ENCODE results near the gene TOMM40. TPM values are rescaled to one million over a fixed set of nuclear protein-coding genes. Genes with fewer than 3 reads are reported as not detected.
A peak's percentile ranks its signal among the peaks of the same experiment; 100 is the strongest.
"Not testable (repeated sequence)": the region's sequence is repeated elsewhere in the genome, so short reads cannot be mapped to it uniquely, and the experiment has no call there.

The TOMM40 gene
- polyA plus RNA-seq (ENCODE audit: insufficient read length in 4 of 4) = 10 to 100 TPM; 44.7 to 54.6 (median 47.6) TPM

DNA sequence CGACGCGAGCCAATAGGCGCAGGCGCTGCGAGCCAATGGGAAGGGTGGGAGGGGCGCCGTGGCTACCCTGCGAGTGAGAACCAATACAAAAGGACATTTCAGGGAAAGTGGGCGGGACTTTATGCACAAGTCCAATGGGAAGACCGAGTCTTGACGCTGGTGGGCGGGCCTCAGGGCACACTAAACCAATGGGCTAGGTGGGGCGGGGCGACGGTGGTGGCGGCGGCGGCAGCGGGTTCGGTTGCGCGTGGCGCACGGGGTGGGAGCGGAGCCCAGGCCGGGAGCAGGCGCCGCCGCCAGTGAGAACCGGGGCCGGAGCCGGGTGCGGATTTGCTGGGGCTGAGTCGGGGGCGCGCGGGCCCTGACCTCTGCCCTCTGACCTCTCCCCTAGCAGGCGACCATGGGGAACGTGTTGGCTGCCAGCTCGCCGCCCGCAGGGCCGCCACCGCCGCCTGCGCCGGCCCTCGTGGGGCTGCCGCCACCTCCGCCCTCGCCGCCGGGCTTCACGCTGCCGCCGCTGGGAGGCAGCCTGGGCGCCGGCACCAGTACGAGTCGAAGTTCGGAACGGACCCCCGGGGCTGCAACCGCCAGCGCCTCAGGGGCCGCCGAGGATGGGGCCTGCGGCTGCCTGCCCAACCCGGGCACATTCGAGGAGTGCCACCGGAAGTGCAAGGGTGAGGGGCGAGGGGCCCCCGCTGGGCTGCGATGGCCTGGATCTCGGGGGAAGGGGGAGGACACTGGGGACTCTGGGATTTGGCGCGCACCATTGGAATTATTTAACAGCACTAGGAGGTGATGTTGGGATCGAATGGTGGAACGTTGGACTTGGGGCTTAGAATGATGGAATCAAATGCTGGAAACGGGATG lies at the start of gene TOMM40:
TOMM40 (plus strand) TSS at position 239 of the 867 bp plus-strand sequence; CDS start at position 401, 162 bp downstream.
- DNase-seq (ENCODE audit: low read depth in 4 of 4, low spot score in 3 of 4) = peak in 2 of 4 donors; percentile 98 to 100

DNA sequence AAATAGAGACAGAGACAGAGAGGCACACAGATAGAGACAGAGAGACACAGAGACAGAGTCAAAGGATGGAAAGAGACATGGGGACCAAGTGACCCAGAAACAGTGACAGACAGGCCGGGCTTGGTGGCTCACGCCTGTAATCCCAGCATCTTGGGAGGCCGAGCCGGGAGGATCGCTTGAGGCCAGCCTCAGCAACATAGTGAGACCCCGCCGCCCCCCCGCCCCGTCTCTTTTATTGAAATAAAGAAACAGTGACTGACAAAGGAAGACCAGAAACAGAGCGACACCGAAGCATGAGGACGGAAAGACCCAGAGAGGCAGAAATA lies 45.8 kb upstream of the TOMM40 start:
- DNase-seq (ENCODE audit: low read depth in 4 of 4, low spot score in 3 of 4) = no peak

- DNase-seq (ENCODE audit: low read depth in 4 of 4, low spot score in 3 of 4) = peak; percentile 97 to 100 (median 98)
These were observed 45.2 kb upstream of the TOMM40 start, which contains the start of gene NECTIN2 for GRCh38 chr19:44845612-44846454. NECTIN2 (plus strand) TSS chr19:44846297; CDS start chr19:44846526, 229 bp downstream.

- DNase-seq (ENCODE audit: low read depth in 4 of 4, low spot score in 3 of 4) = peak in 3 of 4 donors; percentile 47 to 61 (median 52)
These were observed 44.5 kb upstream of the TOMM40 start for GRCh38 chr19:44846455-44847143.

- DNase-seq (ENCODE audit: low read depth in 4 of 4, low spot score in 3 of 4) = peak; percentile 55 to 66 (median 57)
These were observed 43.7 kb upstream of the TOMM40 start for GRCh38 chr19:44847144-44848035.

DNA sequence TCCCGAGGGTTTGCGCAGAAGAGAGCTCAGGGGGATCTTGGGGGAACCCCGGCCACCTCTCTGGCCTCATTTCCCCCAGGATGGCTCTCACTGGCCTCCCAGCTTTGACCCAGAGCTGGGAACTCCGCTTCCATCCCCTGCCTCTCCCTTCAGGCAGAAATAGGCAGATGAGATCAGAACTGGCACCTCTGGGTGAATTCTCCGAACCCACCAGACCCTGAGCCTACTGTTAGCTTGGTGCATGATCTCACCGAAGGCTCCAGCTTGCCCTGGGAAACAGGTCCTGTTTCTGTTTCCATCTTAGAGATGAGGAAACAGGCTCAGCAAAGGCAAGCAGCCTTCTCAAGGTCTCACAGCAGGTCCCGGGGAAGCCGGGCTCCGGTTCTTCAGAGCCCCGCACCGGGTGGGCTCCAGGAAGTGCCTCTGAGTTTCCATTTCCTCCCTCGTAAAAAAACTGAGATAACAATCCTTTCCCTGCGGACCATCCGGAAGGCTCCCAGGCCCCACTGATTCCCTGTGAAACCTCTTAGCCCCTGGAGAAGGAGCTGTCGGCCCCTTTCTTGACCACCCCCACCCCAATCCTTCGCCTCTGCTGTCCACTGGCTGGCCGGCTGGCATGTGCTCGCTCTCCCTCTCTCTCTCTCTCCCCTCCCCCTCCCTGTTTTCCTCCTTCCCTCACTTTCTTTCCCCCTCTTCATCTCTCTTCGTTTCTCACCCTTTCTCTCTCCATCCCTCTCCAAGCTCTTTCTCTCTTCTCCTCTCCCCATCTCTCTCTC lies 42.8 kb upstream of the TOMM40 start:
- peak in 2 of 4 donors; percentile 25 to 38 for DNase-seq (ENCODE audit: low read depth in 4 of 4, low spot score in 3 of 4)

DNA sequence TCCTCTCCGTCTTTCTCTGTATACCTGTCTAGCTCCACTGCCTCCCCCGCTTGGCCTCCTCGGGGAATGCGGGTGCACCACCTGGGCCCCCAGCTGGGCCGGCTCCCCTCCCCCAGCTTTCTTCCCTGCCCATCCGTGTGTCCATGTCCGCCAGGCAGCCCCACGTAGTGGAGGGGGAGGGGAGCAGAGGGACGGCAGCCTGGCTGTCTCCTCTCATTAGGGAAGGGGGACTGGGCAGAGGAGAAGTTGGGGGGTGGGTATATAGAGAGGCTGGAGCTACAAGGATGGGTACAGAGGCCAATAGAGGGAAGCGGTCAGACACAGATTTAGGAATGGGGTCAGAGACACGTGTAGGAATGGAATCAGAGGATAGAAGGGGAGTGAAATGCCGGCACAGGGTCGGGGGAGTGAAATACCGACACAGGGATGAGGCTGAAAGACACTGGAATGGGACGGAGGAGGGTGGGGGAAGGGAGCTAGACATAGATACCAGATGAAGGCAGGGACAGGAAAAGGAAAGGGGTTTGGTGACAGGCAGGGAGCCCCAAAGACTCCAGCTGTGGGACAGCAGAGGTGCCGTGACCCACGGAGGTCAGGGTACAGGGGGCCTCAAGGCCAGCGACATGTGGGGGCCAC lies 42.1 kb upstream of the TOMM40 start:
- DNase-seq (ENCODE audit: low read depth in 4 of 4, low spot score in 3 of 4) = peak in 3 of 4 donors; percentile 38 to 48 (median 38)

GRCh38 chr19:44850641-44851109 lies 40.4 kb upstream of the TOMM40 start:
- DNase-seq (ENCODE audit: low read depth in 4 of 4, low spot score in 3 of 4) = no peak

DNA sequence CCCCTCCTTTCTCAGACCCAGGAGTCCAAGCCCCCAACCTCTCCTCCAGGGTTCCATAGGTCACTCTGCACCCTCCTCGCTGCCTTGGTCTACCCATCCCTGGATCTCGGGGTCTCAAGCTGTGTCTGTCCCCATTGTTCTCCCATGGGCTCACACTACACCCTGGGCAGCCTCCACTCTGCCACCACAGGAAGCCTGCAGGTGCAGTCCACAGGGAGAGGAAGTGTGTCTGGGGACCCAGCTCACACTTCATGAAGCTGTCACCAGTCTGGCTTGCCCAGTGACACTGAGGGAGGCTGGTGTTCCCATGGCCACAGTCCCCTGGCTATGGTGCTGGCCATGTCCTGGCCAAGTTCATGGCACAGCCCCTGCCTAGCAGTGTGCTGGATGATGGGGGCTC lies 39.6 kb upstream of the TOMM40 start:
- no peak for DNase-seq (ENCODE audit: low read depth in 4 of 4, low spot score in 3 of 4)

- no peak for DNase-seq (ENCODE audit: low read depth in 4 of 4, low spot score in 3 of 4)
These were observed 35.4 kb upstream of the TOMM40 start for GRCh38 chr19:44855606-44856005.

DNA sequence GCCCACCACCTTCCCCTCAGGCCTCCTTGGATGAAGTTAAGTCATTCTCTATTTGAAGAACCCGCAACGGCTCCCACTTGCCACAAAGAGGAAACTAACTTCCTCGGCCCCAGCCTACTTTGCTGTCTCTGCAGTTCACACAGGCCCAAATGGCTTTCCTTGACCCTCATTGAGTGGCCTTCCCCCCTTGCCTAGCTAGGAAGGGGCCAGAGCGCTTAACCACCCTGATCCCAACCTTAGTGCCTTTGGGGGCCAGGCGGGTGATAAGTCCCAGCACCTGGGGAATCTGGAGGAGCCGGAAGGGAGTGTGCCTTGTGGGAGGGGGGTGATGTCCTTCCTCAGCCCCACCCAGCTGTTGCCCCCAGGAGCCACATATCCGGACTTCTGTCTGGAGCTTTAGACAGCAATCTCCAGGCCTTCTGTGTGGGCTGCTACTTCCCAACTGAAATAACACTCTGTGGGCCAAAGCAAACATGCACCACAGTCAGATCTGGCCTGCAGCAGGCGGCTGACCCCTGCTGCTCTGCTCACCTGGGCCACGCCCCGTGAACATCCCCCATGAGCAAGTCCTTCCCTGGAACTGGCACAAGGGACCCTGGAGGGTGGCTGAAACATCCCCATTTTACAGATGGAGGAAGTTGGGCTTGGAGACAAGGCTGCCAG lies 34.5 kb upstream of the TOMM40 start:
- no peak for DNase-seq (ENCODE audit: low read depth in 4 of 4, low spot score in 3 of 4)

GRCh38 chr19:44857837-44858236 lies 33.2 kb upstream of the TOMM40 start:
- no peak for DNase-seq (ENCODE audit: low read depth in 4 of 4, low spot score in 3 of 4)

DNA sequence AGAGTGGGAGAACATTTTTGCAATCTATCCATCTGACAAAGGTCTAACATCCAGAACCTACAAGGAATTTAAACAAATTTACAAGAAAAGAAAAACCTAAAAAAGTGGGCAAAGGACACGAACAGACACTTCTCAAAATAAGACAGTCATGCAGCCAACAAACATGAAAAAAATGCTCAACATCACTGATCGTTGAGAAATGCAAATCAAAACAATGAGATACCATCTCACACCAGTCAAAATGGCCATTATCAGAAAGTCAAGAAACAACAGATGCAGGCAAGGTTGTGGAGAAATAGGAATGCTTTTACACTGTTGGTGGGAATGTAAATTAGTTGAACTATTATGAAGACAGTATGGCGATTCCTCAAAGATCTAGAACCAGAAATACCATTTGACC lies 29.5 kb upstream of the TOMM40 start:
- not testable (repeated sequence) for DNase-seq (ENCODE audit: low read depth in 4 of 4, low spot score in 3 of 4)

DNA sequence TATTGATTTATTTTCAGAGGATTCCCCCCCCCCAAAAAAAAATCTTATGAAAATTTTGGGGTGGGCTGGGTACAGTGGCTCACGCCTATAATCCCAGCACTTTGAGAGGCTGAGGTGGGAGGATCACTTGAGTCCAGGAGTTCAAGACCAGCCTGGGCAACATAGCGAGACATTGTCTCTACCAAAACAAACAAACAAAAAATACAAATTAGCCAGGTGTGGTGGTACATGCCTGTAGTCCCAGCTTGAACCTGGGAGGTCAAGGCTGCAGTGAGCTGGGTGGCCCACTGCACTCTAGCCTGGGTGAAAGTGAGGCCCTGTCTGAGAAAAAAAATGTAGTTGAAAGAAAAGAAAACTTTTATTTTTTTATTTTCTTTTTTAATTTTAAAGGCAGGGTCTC lies 27.1 kb upstream of the TOMM40 start:
- no peak for DNase-seq (ENCODE audit: low read depth in 4 of 4, low spot score in 3 of 4)

GRCh38 chr19:44865196-44865767 lies 25.8 kb upstream of the TOMM40 start:
- no peak for DNase-seq (ENCODE audit: low read depth in 4 of 4, low spot score in 3 of 4)

DNA sequence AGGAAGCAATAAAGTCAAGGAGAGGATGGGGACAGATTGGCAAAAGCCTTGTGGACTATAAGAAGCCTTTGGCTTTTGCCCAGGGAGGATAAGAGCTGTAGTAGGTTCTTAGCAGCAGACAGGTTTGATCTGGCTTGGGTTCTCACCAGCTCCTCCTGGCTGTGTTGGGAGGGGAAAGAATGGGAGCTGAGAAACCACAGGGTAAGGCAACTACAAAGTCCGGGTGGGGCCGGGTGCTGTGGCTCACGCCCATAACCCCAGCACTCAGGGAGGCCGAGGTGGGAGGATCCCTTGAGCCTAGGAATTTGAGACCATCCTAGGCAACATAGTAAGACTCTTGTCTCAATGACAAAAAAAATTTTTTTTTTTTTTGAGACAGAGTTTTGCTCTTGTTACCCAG lies 24.4 kb upstream of the TOMM40 start:
- no peak for DNase-seq (ENCODE audit: low read depth in 4 of 4, low spot score in 3 of 4)

DNA sequence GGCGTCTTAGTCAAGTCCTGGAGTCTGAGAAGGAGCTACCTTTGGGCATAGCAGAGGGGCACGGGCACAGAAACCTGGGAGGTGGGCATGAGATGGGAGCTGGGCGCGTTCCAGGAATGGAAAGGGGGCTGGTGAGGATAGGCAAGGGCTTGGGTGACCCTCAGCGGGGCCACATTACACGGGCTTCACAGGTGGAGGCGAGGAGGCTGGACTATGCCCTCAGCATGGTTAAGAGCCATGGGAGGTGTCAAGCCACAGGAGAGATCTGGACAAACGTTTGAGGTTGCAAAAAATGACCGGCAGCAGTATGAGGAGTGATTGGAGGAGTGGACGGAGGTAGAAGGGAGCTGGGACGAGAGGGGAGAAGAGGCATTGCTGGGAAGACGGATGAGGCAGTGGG lies 23.5 kb upstream of the TOMM40 start:
- DNase-seq (ENCODE audit: low read depth in 4 of 4, low spot score in 3 of 4) = no peak
